Left cardiac atrium (tissue), 4 donors: ENCODE data around the gene C4orf33. TPM values are rescaled to one million over a fixed set of nuclear protein-coding genes. Genes with fewer than 3 reads are reported as not detected.
"Not testable (repeated sequence)": the region's sequence is repeated elsewhere in the genome, so short reads cannot be mapped to it uniquely, and the experiment has no call there.

Experiments used
- ATAC-seq, 2 donors: fragments of 200-7000 bp; cut with Tn5 transposase; one replicate each; pipeline ENCODE4 v1.9.1; 2020; ENCODE audit warnings: mild to moderate bottlenecking in 2 of 2, moderate library complexity in 2 of 2
- DNase-seq: peaks from one replicate; pipeline ENCODE4 v3.0.0-alpha.2; 2020
- intact Hi-C, 2 donors: fragments of 100-400 bp; cut with DNase I; formaldehyde crosslinking; loops; one replicate each; pipeline versions ENCODE4 v1.14.1 to v1.15.1; 2022 to 2023
- total RNA-seq, 2 donors: library from RNA; stranded (reverse); fragmentation: NEBNext Ultra II Directional; extraction: Animal tissue kit (Norgen Biotek cat#: 25700); gene quantifications; one replicate each; pipeline ENCODE4 v1.2.1, GENCODE V29; 2021
- donor health status: DM: no; HTN: yes; CAD: no.
- donor health status: DM: no; HTN: yes; CAD: no; lungs with severe emphysema.
- donor health status: DM: yes; HTN: yes; CAD: no.
- donor health status: Dilated cardiomyopathy.

C4orf33 gene
- total RNA-seq, 2 donors from 2014 or later = 3.8 to 5.3 TPM

DNA sequence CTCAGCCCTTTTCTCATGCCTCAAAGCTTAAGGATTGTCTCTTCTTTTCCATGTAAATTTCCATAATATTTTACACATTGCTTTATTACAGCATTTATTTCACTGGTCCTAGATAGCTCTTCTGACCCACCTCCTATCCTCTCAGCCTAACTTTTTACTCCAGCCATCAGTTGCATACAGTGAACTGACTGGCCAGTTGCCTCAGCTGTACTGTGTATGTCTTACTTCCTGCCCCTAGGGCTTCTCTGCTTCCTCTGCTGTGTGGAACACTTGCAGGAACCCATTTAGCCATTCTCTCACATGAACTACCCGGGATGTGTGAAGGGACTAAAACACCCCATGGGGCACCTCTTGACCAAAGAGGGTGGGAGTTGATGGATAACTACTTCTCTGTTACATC lies 18.0 kb downstream of the C4orf33 start:
- no peak for DNase-seq
- ATAC-seq = no peak
- intact Hi-C loops = no loop called here

DNA sequence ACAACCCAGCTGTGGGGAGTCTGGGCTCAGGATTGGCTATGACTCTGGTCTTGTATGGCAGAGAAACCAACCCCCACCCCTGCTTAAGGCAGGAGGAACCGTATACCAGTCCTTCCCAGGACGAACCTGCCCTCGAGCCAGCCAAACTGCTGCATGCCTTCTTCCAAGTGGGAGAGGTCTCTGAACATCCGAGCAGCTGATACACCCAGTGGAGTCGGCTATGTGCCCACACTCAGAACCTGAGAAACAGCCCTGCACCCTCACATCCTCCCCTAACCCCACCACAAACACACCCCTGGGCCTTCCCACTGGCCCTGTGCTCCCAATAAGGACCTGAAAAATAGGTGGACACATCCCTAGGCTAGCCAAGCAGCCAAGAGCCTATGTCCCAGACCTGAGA lies 21.8 kb downstream of the C4orf33 start:
- intact Hi-C loops = no loop called here
- DNase-seq (no peak), ATAC-seq (no peak)

DNA sequence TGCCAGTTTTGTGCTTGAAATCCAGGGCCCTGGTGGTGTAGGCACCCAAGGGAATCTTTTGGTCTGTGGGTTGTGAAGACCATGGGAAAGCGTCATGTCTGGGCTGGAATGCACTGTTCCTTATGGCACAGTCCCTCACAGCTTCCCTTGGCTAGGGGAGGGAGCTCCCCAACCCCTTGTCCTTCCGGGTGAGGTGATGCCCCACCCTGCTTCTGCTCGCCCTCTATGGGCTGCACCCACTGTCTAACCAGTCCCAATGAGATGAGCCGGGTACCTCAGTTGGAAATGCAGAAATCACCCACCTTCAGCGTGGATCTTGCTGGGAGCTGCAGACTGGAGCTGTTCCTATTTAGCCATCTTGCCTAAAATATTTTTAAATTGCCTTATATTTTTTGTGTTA lies 30.7 kb downstream of the C4orf33 start:
- DNase-seq, ATAC-seq, intact Hi-C loops: not testable (repeated sequence)

DNA sequence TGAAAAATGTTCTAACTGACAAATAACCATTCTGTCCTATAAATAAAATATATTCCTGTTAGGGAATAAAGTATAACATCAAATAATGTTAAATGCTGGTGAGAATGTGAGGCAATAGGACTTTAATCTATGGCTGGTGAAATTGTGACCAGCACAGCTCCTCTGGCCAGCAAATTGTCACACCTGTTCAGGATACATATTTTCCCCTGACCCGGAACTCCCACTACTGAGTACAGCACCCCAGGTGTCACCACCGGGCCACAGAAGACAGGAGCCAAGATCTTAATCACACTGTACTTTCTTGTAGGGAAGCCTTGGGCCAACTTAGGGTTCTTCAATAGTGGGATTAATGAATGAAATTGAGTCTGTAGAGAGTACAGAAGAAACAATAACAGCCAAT lies 33.2 kb downstream of the C4orf33 start:
- ATAC-seq = no peak
- intact Hi-C loops = no loop called here
- DNase-seq = no peak

DNA sequence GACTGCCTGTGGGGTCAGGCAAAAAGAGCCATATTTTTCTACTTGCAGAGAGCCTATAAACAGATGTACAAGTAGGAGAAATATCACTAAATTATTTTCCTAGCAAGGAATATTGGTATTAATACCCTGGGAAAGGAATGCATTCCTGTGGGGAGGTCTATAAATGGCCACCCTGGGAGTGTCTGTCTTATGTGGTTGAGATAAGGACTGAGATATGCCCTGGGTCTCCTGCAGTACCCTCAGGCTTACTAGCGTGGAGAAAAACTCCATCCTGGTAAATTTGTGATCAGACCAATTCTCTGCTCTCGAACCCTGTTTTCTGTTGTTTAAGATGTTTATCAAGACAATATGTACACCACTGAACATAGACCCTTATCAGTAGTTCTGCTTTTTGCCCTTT lies 35.4 kb downstream of the C4orf33 start:
- DNase-seq = no peak
- ATAC-seq = no peak
- intact Hi-C loops = no loop called here

DNA sequence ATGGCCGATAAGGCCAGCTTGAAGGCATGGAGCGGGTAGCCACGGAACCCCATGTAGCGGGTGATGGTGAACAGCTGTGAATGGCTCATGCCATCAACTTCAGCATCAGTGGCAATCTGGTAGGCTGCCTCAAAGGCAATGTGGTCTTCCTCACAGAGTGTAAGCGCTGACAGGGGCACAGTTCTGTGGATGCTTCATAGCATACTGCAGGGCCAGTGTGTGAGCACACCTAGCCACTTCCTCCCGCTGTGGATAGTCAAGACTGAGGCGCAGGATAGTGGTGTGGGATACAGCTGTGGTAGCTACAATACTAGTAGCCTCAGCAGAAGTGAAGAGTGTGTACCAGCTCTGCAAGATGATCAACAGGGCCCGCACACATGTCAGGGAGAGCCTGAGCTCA lies 40.5 kb downstream of the C4orf33 start:
- DNase-seq (no peak), ATAC-seq (no peak)
- intact Hi-C loops = no loop called here

DNA sequence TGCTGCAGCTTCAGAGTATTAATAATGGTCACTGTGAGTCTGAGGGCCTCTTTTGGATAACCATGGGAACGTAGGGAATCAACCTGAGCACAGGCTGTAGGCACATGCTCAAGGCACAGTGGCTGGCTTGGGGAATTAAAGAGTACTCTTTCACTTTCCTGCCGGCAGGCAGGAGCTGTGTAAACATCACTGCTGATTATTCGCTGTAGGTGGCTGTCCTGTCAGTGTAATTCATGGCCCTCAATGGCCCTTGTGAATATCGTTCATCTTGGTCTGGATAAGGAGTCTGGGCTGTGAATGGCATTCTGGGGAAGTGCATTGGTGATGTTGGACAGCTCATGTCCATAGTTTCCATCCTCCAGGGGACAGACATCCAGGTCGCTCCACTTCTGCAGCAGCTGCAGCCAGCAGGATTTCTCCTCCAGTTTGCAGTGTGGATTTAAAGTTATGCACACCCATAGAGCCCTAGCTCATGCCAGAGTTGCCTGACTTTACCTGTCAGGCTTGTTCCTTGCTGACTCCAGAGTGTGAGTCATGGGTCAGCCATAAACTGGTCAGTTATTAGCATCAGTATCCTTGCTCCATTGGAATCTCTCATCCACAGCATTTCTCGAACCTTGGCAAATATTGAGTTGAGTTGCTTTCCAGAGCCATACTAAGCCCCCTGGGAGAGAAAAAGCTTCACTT lies 43.0 kb downstream of the C4orf33 start:
- DNase-seq (no peak), ATAC-seq (no peak)
- intact Hi-C loops = no loop called here

DNA sequence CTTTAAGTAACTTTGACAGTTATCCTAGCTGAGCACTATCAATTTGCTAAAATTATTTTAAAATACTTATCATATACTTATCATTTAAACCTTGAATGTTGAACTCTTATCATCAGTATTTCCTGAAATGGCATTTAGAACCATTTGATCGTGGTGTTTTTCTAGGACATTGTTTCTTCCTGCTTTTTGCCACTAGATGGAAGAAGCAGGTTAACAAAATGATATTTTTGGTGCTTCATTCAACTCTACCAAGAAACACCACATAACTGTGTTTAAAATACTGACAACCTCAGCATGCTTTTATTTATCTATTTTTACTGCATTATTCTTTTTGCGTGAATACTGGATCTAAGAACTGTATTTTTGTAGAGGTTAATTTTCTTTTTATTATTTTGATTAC lies 44.6 kb downstream of the C4orf33 start:
- DNase-seq (no peak), ATAC-seq (no peak)
- intact Hi-C loops = no loop called here

DNA sequence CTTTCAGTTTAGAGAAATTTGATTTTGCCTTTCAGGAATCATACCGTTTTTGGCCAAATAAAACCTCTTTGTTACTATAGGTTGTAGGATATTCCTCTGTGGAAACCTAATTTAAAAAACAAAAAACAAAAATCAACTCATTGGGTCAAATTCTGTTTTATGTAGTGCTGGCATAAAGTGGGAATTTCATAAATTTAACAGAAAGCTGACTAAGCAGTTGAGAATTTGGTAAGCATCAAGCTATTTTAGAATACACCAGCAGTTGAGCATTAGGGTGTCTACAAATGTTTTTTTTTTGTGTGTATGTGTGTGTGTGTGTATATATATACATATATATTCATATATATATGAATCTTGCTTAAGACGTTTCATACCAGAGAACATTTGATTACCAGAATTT lies 47.4 kb downstream of the C4orf33 start:
- DNase-seq = no peak
- no peak for ATAC-seq
- intact Hi-C loops = no loop called here

DNA sequence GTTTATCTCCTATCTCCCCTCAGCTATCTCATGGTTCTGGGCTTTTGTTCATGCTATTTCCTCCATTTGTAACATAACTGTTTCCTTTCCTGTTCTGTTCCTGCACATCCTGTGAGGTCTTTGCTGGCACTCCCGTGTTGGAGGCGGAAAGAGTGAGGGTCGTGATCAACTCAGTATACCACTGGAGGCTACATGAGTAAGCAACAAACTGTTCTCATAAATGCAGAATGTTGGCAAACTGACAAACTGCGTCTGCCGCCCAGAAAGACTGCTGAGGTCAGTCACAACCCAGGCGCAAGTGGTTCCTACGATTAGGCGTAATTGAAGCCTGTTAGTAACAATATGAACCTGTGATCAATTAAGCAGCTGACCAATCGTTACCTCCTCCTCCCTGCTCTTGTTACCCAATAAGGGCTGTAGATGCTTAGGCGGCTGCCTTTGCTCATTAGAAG lies 48.8 kb downstream of the C4orf33 start:
- intact Hi-C loops = no loop called here
- DNase-seq (no peak), ATAC-seq (no peak)

DNA sequence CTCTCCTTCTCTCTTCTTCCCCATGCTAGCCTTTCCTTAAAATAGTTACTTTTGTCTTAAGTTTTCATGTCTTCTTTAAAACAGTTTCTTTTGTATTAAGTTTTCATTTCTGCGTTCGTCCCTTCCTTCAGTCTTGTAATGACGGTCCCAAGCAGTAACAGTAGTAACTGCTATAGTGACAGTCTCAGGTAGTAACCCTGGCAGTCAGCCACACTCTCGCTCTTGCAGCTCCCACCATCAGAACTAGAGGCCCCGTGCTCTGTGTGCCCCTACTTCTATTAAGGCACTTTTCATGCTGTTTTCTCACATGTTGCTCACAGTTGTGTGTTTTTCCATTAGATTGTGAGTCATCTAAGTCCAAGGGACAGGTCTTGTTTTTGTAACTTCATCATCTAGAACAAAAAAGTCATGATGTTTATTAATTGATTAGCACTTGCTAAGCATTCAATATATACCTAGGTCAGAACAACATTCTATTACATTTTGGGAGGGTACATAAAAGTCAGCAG lies 49.3 kb downstream of the C4orf33 start:
- DNase-seq (no peak), ATAC-seq (no peak)
- intact Hi-C loops = no loop called here

DNA sequence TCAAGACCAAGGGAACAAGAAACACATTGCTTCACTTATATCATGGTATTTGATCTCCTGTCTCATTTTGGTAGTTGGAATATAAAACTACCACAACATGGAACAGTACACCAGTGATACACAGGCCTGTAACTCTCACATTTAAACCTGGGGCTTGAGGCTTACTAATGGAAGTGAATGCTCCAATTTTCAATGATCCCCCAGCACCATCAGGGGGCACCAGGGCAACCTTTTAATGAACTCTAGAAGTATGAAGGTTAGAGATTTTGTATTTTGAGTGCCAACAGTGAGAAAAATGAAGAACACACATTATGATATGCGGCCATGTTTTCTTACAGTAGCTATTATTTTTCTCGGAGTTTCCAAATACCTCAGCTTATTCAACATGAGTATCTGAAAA lies 50.7 kb downstream of the C4orf33 start:
- DNase-seq = no peak
- no peak for ATAC-seq
- intact Hi-C loops = no loop called here

DNA sequence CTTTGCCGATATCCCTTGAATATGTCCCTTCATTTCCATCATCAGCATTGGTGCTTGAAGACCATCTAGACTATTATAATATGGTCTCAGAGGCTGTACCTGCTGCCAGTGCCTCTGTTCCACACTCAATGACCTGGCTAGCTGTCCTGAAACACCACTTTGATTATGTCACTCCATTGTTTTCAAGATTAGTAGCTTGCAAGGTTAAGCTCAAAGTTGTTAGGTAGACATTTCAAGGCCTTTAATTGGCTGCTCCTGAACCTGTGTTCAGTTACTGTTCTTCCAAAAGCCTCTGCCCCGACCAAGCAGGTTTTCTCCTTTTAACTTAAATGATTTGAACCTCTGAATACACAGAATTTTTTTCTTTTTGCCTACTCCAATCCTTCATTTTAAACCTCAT lies 52.9 kb downstream of the C4orf33 start:
- no peak for ATAC-seq
- no peak for DNase-seq
- intact Hi-C loops = no loop called here

DNA sequence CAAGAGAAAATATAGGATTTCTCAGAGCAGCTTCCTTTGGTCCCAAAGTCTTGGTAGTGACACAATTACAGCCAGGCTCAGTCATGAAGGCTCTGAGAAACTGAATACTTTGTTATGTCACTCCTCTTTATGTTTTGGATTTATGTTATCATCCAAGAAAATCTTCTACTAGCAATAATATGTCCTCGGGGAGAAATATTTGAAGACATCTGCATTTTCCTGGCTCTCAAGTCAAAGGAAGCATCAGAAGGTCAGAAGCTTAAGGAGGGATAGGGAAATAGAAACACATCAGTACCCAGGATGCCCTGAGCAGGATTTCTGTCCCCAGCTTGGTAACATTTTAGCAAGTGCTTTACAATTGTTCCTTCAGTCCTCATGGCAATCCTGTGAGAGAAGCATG lies 54.0 kb downstream of the C4orf33 start:
- intact Hi-C loops = no loop called here
- DNase-seq = no peak
- ATAC-seq = no peak

DNA sequence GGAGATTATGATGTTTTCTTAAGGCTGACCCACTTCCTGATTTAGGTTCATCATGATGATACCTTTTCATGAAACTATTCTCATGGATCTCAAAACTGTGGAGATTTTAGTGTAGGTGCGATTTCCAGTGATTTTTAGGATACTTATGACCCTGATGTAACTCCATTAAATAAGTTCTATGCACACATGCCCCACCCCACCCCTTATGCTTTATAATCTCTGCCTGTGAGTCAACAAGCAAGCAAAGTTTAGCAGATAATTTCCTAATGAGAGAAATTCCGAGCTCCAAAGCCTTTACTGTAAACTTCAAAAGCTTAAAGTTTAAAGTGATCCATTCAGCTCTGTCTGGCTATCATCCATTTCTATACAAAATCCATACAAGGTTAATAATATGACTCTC lies 56.4 kb downstream of the C4orf33 start:
- intact Hi-C loops = no loop called here
- ATAC-seq = no peak
- DNase-seq = no peak

DNA sequence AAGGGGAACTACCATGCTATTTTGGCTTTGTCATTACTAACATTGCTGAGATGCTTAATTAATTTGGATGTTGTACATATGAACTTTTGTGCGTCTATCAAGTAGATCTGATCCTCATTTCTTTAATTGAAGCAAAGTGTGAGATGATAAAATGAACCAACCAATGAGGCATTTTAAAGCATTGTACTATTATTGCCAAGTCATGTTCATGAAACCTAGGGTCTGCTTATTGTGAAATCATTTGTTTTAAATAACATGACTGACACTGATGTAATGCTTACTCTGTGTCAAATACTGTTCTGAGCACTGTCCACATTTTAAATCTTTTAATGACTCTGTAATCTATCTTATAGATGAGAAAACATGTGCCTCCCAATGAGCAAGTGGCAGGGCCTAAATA lies 57.7 kb downstream of the C4orf33 start:
- no peak for DNase-seq
- no peak for ATAC-seq
- intact Hi-C loops = no loop called here

DNA sequence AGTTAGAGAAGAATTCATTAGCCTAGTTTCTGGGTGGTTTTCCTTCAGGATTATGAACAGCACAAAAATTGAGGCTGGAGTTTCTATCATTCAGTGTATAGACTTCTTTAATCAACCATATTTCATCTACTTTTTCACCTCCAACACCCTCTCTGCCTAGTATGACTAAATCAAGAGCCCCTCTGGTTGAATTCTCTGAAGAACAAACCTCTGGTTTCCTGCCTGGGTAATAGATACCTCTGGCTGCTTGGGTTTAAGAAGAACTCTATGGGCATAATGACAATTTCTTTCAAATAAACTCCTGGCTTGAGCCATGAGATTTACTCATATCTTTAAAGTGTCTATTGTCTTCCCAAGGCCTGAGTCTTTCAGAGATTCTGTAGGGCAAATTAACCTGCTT lies 66.5 kb downstream of the C4orf33 start:
- ATAC-seq (no peak), DNase-seq (no peak)
- intact Hi-C loops = no loop called here

DNA sequence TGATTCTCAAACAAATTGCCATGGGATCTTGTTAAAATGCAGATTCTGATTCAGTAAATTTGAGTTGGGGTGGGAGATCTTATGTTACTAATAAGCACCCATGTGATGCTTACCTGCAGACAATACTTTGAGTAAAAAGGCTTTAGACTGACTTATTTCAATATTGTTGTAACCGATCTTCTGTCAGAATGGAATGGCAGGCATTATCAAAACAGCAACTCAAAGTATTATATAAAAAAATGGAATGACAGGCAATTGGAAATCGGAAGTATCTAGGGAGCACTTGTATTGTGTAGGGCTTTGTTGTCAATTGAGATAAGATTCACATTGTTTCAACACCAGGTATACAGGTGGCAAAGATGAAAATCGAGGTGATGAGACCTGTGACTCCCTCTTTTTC lies 67.5 kb downstream of the C4orf33 start:
- intact Hi-C loops = no loop called here
- ATAC-seq = no peak

DNA sequence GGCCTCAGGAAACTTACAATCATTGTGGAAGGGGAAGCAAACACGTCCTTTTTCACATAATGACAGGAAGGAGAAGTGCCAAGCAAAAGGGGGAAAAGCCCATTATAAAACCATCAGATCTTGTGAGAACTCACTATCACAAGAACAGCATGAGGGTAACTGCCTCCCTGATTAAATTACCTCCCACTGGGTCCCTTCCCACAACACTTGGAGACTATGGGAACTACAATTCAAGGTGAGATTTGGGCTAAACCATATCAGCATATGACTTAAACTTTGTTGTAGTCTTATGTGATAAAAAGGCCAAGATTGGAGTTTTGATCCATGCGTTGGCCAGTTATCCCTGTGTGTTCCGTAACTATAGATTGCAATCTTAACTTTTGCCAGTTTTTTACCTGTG lies 68.3 kb downstream of the C4orf33 start:
- intact Hi-C loops = no loop called here
- ATAC-seq = no peak
- no peak for DNase-seq

More for the DNA sequence above, 67.5 kb downstream of the C4orf33 start:
- DNase-seq = no peak
